Kidney (tissue), 14 donors: ENCODE results near the gene RUVBL1. TPM values are rescaled to one million over a fixed set of nuclear protein-coding genes. Genes with fewer than 3 reads are reported as not detected.

Source experiments
- DNase-seq, 5 donors: peaks; one replicate each; pipeline ENCODE4 v3.0.0-alpha.2; 2013 to 2020
- FAIRE-seq: peaks from 2 replicates; lab custom pipeline; 2012; peaks lifted over from hg19 to GRCh38; lab: Jason Lieb, UNC
- H3K27ac ChIP-seq, 2 donors: one replicate each; pipeline ENCODE4 v1.7.0; 2013; ENCODE audit warnings: low read depth in 2 of 2, low read length in 2 of 2, inconsistent platforms in 1 of 2
- H3K27me3 ChIP-seq: one replicate; pipeline ENCODE4 v1.7.1; 2013; ENCODE audit warnings: low read length, inconsistent platforms; ENCODE audit not compliant: control insufficient read depth, insufficient read depth
- H3K36me3 ChIP-seq, 3 donors: one replicate each; pipeline versions ENCODE4 v1.7.0 to v1.7.1; 2013; ENCODE audit warnings: low read length in 3 of 3, control low read depth in 1 of 3, inconsistent platforms in 1 of 3; ENCODE audit not compliant: insufficient read depth in 3 of 3, control insufficient read depth in 2 of 3
- H3K4me1 ChIP-seq, 3 donors: one replicate each; pipeline versions ENCODE4 v1.7.0 to v1.7.1; 2013; ENCODE audit warnings: low read length in 3 of 3, inconsistent platforms in 1 of 3, low read depth in 1 of 3; ENCODE audit not compliant: control insufficient read depth in 2 of 3, insufficient read depth in 2 of 3
- H3K4me3 ChIP-seq, 3 donors: one replicate each; pipeline versions ENCODE4 v1.7.0 to v1.8.1; 2013; ENCODE audit warnings: low read length in 3 of 3, control low read depth in 1 of 3, inconsistent platforms in 1 of 3
- H3K9ac ChIP-seq, 3 donors: one replicate each; pipeline versions ENCODE4 v1.7.0 to v1.7.1; 2013; ENCODE audit warnings: low read length in 3 of 3, control low read depth in 1 of 3, inconsistent platforms in 1 of 3
- H3K9me3 ChIP-seq, 3 donors: one replicate each; pipeline versions ENCODE4 v1.7.0 to v1.7.1; 2013; ENCODE audit warnings: low read length in 3 of 3, control low read depth in 1 of 3, inconsistent platforms in 1 of 3; ENCODE audit not compliant: control insufficient read depth in 2 of 3, insufficient read depth in 1 of 3
- CTCF ChIP-seq: IDR thresholded peaks from 3 replicates; pipeline ENCODE4 v1.5.1; 2012; ENCODE audit warnings: mild to moderate bottlenecking, moderate library complexity, borderline replicate concordance; ENCODE audit not compliant: insufficient read depth; ENCODE audit errors: extremely low read depth
- intact Hi-C: fragments of 100-400 bp; cut with DNase I; formaldehyde crosslinking; loops from one replicate; pipeline ENCODE4 v1.11.1; 2022
- polyA plus RNA-seq: library from polyadenylated mRNA; stranded (reverse); fragments of 350-450 nt; fragmentation: Illumina TruSeq; extraction: RNeasy Lipid Tissue Mini Kit (QIAGEN cat#74804); gene quantifications from one replicate; pipeline ENCODE4 v1.2.3, GENCODE V29; 2014; ENCODE audit warnings: low read depth, low replicate concordance; ENCODE audit not compliant: insufficient read depth
- total RNA-seq: library from RNA; stranded (reverse); fragmentation: NEBNext Ultra II Directional; extraction: Animal tissue kit (Norgen Biotek cat#: 25700); gene quantifications from one replicate; pipeline ENCODE4 v1.2.1, GENCODE V29; 2021
- donor health status: control.
- donor health status: control.
- donor health status: control.
- donor health status: control.
- donor health status: control.
- donor health status: DM: yes; HTN: yes; CAD: no.
- donor health status: Normal renal cell carcinoma (clear cell type).

Gene RUVBL1
- total and polyA plus RNA-seq, 2 donors from 2014 or later, result 32.7 to 41.9 TPM

- peak overlapping the region; percentile 71 to 77 (median 75) for H3K4me3 ChIP-seq
- peak overlapping the region; percentile 39 to 61 for H3K27ac ChIP-seq
- peak overlapping the region in 2 of 3 donors; percentile 48 to 64 for H3K9ac ChIP-seq
- peaks cover 0 to 8% (median 7%) of the 10 kb centered on the region in 3 donors for H3K36me3 ChIP-seq
- TF ChIP-seq CTCF, result no peak
- no peaks in the 10 kb centered on the region for H3K27me3 ChIP-seq
- intact Hi-C loops, result no loop called here
- DNase-seq, result no peak
- peaks cover 0 to 5% (median 4%) of the 10 kb centered on the region in 3 donors for H3K4me1 ChIP-seq
- no peak for FAIRE-seq
- H3K9me3 ChIP-seq, result no peaks in the 10 kb centered on the region
Measured at GRCh38 chr3:128152419-128153155, 29.0 kb upstream of the RUVBL1 start.

- peaks cover 0 to 4% (median under 1%) of the 10 kb centered on the region in 3 donors for H3K36me3 ChIP-seq
- intact Hi-C loops, result no loop called here
- DNase-seq (no peak), FAIRE-seq (no peak)
- no peak for TF ChIP-seq CTCF
- H3K27ac ChIP-seq, result no peak overlapping the region
- peaks cover 0 to 5% (median 4%) of the 10 kb centered on the region in 3 donors for H3K4me1 ChIP-seq
- no peaks in the 10 kb centered on the region for H3K27me3 ChIP-seq
- no peaks in the 10 kb centered on the region for H3K9me3 ChIP-seq
- no peak overlapping the region for H3K9ac ChIP-seq
- no peak overlapping the region for H3K4me3 ChIP-seq
Measured at GRCh38 chr3:128151758-128152274, 28.2 kb upstream of the RUVBL1 start.

- Histone ChIP-seq H3K4me3 (no peak overlapping the region), H3K9ac (no peak overlapping the region), H3K9me3 (no peaks in the 10 kb centered on the region), H3K27ac (no peak overlapping the region), H3K36me3 (peaks cover 0 to 6% (median 4%) of the 10 kb centered on the region in 3 donors), H3K27me3 (no peaks in the 10 kb centered on the region), H3K4me1 (peaks cover 0 to 5% (median 4%) of the 10 kb centered on the region in 3 donors)
- DNase-seq (no peak), FAIRE-seq (no peak)
- intact Hi-C loops, result no loop called here
- no peak for TF ChIP-seq CTCF
Measured at GRCh38 chr3:128149650-128150049, 26.0 kb upstream of the RUVBL1 start.
